Neural progenitor cell (in vitro differentiated cells): ENCODE measurements around the gene DOK7. TPM values are rescaled to one million over a fixed set of nuclear protein-coding genes. Genes with fewer than 3 reads are reported as not detected.
A peak's percentile ranks its signal among the peaks of the same experiment; 100 is the strongest.

ENCODE experiments used
- DNase-seq: peaks from one replicate; pipeline ENCODE4 v3.0.0-alpha.2; 2016; ENCODE audit warnings: low spot score
- H2AFZ ChIP-seq: fragments of 200-600 bp; sonication (generic); replicated peaks from 2 replicates; pipeline ENCODE4 v1.6.1; 2016; ENCODE audit warnings: antibody characterized with exemption
- H3F3A ChIP-seq: fragments of 200-600 bp; sonication (generic); 2 replicates; pipeline ENCODE4 v1.6.1; 2016; ENCODE audit warnings: antibody characterized with exemption, low read depth
- H3K27ac ChIP-seq: fragments of 200-600 bp; sonication (generic); 2 replicates; pipeline ENCODE4 v1.5.1; 2016; ENCODE audit warnings: mild to moderate bottlenecking
- H3K27me3 ChIP-seq: fragments of 200-600 bp; sonication (generic); 2 replicates; pipeline ENCODE4 v1.6.1; 2016; ENCODE audit warnings: mild to moderate bottlenecking, moderate library complexity
- H3K36me3 ChIP-seq: fragments of 200-600 bp; sonication (generic); 2 replicates; pipeline ENCODE4 v1.5.1; 2016
- H3K4me1 ChIP-seq: fragments of 200-600 bp; sonication (generic); 2 replicates; pipeline ENCODE4 v1.6.1; 2016; ENCODE audit warnings: mixed run types
- H3K4me2 ChIP-seq: fragments of 200-600 bp; sonication (generic); 2 replicates; pipeline ENCODE4 v1.6.1; 2016
- H3K4me3 ChIP-seq: fragments of 200-600 bp; sonication (generic); 2 replicates; pipeline ENCODE4 v1.5.1; 2016
- H3K79me2 ChIP-seq: fragments of 200-600 bp; sonication (generic); 2 replicates; pipeline ENCODE4 v1.6.1; 2016; ENCODE audit warnings: low read depth
- H3K9ac ChIP-seq: fragments of 200-600 bp; sonication (generic); 2 replicates; pipeline ENCODE4 v1.6.1; 2016
- H3K9me3 ChIP-seq: fragments of 200-600 bp; sonication (generic); 2 replicates; pipeline ENCODE4 v1.5.1; 2016; ENCODE audit warnings: low read depth
- H4K20me1 ChIP-seq: fragments of 200-600 bp; sonication (generic); 2 replicates; pipeline ENCODE4 v1.6.1; 2016; ENCODE audit warnings: low read depth
- H3K27ac Mint-ChIP-seq: 3 replicates; pipeline ENCODE4 v1.8.0; 2021; ENCODE audit warnings: mixed read lengths
- H3K27me3 Mint-ChIP-seq: 2 replicates; pipeline ENCODE4 v1.8.0; 2022; ENCODE audit warnings: low read depth, mild to moderate bottlenecking, inconsistent platforms, moderate library complexity, mixed read lengths; ENCODE audit not compliant: insufficient read depth
- H3K36me3 Mint-ChIP-seq: 3 replicates; pipeline ENCODE4 v1.8.0; 2021; ENCODE audit warnings: mixed read lengths
- H3K4me1 Mint-ChIP-seq: 3 replicates; pipeline ENCODE4 v1.8.0; 2021; ENCODE audit warnings: mixed read lengths
- H3K4me3 Mint-ChIP-seq: 3 replicates; pipeline ENCODE4 v1.8.0; 2021; ENCODE audit warnings: mild to moderate bottlenecking, moderate library complexity, mixed read lengths
- H3K9me3 Mint-ChIP-seq: 3 replicates; pipeline ENCODE4 v1.8.0; 2020; ENCODE audit warnings: mixed read lengths
- CTCF ChIP-seq: fragments of 200-600 bp; sonication (generic); IDR thresholded peaks from 2 replicates; pipeline ENCODE4 v1.5.1; 2017; ENCODE audit warnings: antibody characterized with exemption, mild to moderate bottlenecking
- EZH2 ChIP-seq: fragments of 200-600 bp; sonication (generic); IDR thresholded peaks from 2 replicates; pipeline ENCODE4 v1.6.1; 2017; ENCODE audit warnings: antibody characterized with exemption, mild to moderate bottlenecking, moderate library complexity
- EZH2phosphoT487 ChIP-seq: fragments of 200-600 bp; sonication (generic); IDR thresholded peaks from 2 replicates; pipeline ENCODE4 v1.6.1; 2017; ENCODE audit warnings: antibody characterized with exemption
- total RNA-seq: library from RNA; depleted of rRNA; stranded (reverse); fragments of >200 nt; gene quantifications from 2 replicates; pipeline ENCODE4 v1.2.3, GENCODE V29; 2015; ENCODE audit warnings: low replicate concordance

The DOK7 gene
- total RNA-seq, 1 donor from 2014 or later: not detected

- H3K27ac ChIP-seq: no peak overlapping the region
- H3K4me3 Mint-ChIP-seq: no peak overlapping the region
- H3K36me3 ChIP-seq: no peaks in the 10 kb centered on the region
- H2AFZ ChIP-seq: no peak overlapping the region
- DNase-seq: peak; percentile 7
- H3K4me1 ChIP-seq: no peaks in the 10 kb centered on the region
- H3K79me2 ChIP-seq: no peaks in the 10 kb centered on the region
- H3K9ac ChIP-seq: no peak overlapping the region
- peaks cover 50% of the 10 kb centered on the region for H3K27me3 ChIP-seq
- H3K9me3 ChIP-seq: no peaks in the 10 kb centered on the region
- H3K27me3 Mint-ChIP-seq: peaks cover 8% of the 10 kb centered on the region
- peaks cover 15% of the 10 kb centered on the region for H3K4me1 Mint-ChIP-seq
- H3K9me3 Mint-ChIP-seq: no peaks in the 10 kb centered on the region
- H3K36me3 Mint-ChIP-seq: no peaks in the 10 kb centered on the region
- H3K4me3 ChIP-seq: no peak overlapping the region
- H3K27ac Mint-ChIP-seq: no peak overlapping the region
- no peak overlapping the region for H3K4me2 ChIP-seq
- TF ChIP-seq EZH2: no peak
- TF ChIP-seq CTCF: no peak
- TF ChIP-seq EZH2phosphoT487: no peak
- H4K20me1 ChIP-seq: no peaks in the 10 kb centered on the region
- peaks cover 17% of the 10 kb centered on the region for H3F3A ChIP-seq
Measured at GRCh38 chr4:3471886-3472285, 8.8 kb downstream of the DOK7 start.

- Histone ChIP-seq H3K4me3 (no peak overlapping the region), H3K4me2 (no peak overlapping the region), H4K20me1 (no peaks in the 10 kb centered on the region), H3K27me3 (peaks cover 51% of the 10 kb centered on the region), H3K36me3 (no peaks in the 10 kb centered on the region), H2AFZ (no peak overlapping the region), H3F3A (peaks cover 15% of the 10 kb centered on the region), H3K27ac (no peak overlapping the region), H3K4me1 (peaks cover 4% of the 10 kb centered on the region), H3K9me3 (no peaks in the 10 kb centered on the region), H3K79me2 (no peaks in the 10 kb centered on the region), H3K9ac (no peak overlapping the region)
- H3K27ac Mint-ChIP-seq: no peak overlapping the region
- H3K4me1 Mint-ChIP-seq: peaks cover 18% of the 10 kb centered on the region
- peaks cover 8% of the 10 kb centered on the region for H3K27me3 Mint-ChIP-seq
- H3K9me3 Mint-ChIP-seq: no peaks in the 10 kb centered on the region
- TF ChIP-seq EZH2: no peak
- TF ChIP-seq CTCF: no peak
- TF ChIP-seq EZH2phosphoT487: no peak
- no peak overlapping the region for H3K4me3 Mint-ChIP-seq
- peak; percentile 3 for DNase-seq
- no peaks in the 10 kb centered on the region for H3K36me3 Mint-ChIP-seq
Measured at GRCh38 chr4:3472411-3473141, 9.5 kb downstream of the DOK7 start.

- TF ChIP-seq EZH2 (no peak), EZH2phosphoT487 (no peak), CTCF (no peak)
- Mint-ChIP-seq H3K36me3 (no peaks in the 10 kb centered on the region), H3K27ac (no peak overlapping the region), H3K4me1 (peaks cover 24% of the 10 kb centered on the region), H3K9me3 (no peaks in the 10 kb centered on the region), H3K4me3 (no peak overlapping the region), H3K27me3 (peaks cover 8% of the 10 kb centered on the region)
- H3K79me2 ChIP-seq: no peaks in the 10 kb centered on the region
- H3K36me3 ChIP-seq: no peaks in the 10 kb centered on the region
- peaks cover 12% of the 10 kb centered on the region for H3K4me1 ChIP-seq
- no peak overlapping the region for H3K4me3 ChIP-seq
- H3K27me3 ChIP-seq: peaks cover 51% of the 10 kb centered on the region
- DNase-seq: peak; percentile 1
- H3K27ac ChIP-seq: no peak overlapping the region
- no peak overlapping the region for H3K9ac ChIP-seq
- no peaks in the 10 kb centered on the region for H3K9me3 ChIP-seq
- H3F3A ChIP-seq: peaks cover 7% of the 10 kb centered on the region
- no peak overlapping the region for H3K4me2 ChIP-seq
- no peak overlapping the region for H2AFZ ChIP-seq
- H4K20me1 ChIP-seq: no peaks in the 10 kb centered on the region
Measured at GRCh38 chr4:3473181-3473950, 10.3 kb downstream of the DOK7 start.
